Measurements from ENCODE around the gene CXCL1.
A peak's percentile ranks its signal among the peaks of the same experiment; 100 is the strongest.

Gene CXCL1

GRCh38 chr4:73869130-73870055, at the start of gene CXCL1:
Gene CXCL1, plus strand, starts transcription at chr4:73869393. Its CDS starts 78 bp downstream, at chr4:73869471.
- DNase-seq: peak; percentile 25 to 31

DNA sequence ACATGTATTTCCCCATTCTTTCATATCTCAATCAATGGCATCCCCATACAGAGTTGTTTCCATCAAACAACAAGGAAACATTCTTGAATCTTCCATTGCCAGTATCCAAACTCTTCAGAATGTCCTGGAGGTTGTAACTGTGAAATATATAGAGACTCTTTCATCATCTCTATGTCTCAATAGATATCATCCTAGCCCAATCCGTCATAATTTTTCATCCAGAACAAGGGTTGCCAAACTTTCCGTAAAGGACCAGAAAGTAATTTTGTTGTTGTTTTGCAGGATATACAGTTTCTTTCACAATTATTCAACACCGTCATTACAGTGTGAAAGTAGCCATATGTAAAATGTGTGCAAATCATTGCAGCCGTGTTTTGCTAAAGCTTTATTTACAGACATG, 47.9 kb upstream of the CXCL1 start:
- no peak for DNase-seq

- no peak for DNase-seq
Measured at GRCh38 chr4:73822389-73822788, 46.8 kb upstream of the CXCL1 start.

- peak; percentile 39 to 48 for DNase-seq
Measured at GRCh38 chr4:73822812-73823504, 46.2 kb upstream of the CXCL1 start.

- DNase-seq: no peak
Measured at GRCh38 chr4:73823760-73824159, 45.4 kb upstream of the CXCL1 start.

DNA sequence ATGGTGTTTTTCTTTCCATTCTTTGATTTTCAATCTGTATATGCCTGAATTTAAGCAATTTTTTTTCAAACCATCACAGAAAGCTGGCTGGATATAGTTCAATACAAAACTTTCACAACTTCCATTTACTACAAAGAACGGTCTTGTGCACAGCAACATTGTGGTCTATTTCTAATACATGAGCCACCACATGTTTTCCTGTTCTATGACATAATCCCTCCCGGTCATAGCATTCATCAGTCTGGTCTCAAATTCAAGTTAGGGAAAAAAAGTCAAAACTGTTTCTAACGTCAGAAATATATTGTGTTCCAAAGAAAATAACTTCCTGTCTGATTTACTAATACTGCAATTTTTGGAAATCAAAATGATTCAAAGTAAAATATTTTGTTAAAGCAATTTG, 40.2 kb upstream of the CXCL1 start:
- peak; percentile 91 to 93 for DNase-seq

- DNase-seq: no peak
Measured at GRCh38 chr4:73831569-73831968, 37.6 kb upstream of the CXCL1 start.

GRCh38 chr4:73832651-73833237, 36.4 kb upstream of the CXCL1 start:
- DNase-seq: no peak

GRCh38 chr4:73836373-73837279, 32.6 kb upstream of the CXCL1 start, which contains the start of gene CXCL6:
Gene CXCL6, plus strand, starts transcription at chr4:73836678. Its CDS starts 73 bp downstream, at chr4:73836751.
- DNase-seq: no peak

- DNase-seq: no peak
Measured at GRCh38 chr4:73839071-73839470, 30.1 kb upstream of the CXCL1 start.

DNA sequence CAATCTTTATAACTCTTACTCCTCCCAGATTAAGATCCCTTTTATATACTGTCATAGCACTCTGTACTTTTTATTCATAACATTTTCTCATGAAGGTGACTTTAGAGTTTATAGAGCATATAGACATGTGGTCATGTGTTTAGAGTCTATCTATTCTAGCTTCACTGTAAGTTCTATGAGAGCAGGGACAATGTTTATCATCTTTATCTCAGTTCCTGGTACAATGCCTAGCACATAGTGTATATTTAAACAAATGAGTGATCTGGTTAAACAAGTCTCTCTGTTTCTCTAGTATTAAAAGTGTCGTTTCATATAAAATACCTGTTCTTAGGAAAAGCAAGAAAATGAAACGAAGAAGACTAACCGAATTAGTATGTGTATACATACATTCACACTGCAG, 29.5 kb upstream of the CXCL1 start:
- DNase-seq: no peak

DNA sequence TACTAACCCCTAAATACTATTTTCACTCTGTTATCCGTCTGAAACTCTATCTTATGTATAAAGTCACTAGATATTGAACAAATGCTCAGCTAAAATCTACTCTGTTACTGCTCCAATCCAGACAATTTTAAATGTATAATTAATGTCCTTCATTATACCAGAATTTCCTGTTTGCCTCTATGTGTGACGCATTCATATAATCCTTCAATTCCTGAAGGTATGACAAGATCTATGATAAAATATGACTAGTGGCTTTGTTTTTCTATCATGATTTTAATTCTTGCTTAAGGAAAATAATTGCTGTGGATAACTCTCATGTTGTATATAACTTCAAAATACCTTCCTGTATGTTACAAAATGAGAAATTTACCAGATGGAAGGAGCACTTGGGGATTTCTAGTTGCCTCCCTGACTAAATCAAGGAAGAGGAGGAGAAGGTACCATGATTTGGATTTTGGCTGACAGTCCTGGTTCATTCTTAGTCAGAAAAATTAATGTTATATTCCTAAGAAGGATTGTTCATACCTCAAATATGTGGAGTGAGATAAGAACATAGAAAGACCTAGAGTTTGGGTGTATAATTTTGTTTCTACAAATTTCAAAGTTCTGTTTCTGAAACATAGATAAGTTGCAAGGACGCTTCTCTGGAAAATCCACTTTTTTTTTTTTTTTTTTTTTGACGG, 27.8 kb upstream of the CXCL1 start:
- DNase-seq: no peak

DNA sequence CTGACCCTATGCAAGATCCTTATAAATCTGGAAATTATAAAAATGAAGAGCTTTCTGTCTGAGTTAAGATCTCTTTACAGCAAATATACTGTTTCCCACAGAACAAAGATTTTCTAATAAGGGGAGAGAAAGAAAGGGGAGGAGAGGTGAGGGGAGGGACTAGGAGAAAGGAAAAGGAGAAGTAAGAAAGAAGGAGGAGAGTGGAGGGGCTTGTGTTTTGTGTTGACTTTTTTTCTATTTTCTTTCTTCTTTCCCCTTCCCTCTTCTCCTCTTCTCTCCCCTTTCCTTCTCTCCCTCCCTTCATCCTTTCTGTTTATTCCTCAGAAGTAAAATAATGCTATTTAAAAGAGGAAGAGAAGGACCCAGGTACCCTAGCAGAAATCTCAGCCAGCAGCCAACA, 26.5 kb upstream of the CXCL1 start:
- DNase-seq: peak in 1 of 2 experiments; percentile 12

- no peak for DNase-seq
Measured at GRCh38 chr4:73843369-73843768, 25.8 kb upstream of the CXCL1 start.

DNA sequence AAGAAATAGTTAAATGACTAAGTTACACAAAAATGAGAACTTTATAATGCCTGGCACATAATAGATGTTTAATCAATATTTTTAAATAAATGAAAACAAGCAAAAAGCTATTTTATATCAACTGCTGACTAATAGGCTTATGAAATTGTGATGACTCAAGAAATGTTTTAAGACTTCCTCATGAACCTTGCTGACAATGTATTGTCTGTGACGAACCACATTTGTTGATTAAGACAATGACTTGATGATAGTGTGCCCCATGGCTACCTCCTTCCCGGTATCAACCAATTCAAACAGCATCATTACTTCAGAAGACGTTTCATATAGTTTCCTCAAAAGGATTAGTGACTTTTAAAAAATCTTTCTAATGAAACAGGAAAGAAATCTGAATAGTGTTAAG, 24.8 kb upstream of the CXCL1 start:
- no peak for DNase-seq

GRCh38 chr4:73844806-73845205, 24.4 kb upstream of the CXCL1 start:
- no peak for DNase-seq

DNA sequence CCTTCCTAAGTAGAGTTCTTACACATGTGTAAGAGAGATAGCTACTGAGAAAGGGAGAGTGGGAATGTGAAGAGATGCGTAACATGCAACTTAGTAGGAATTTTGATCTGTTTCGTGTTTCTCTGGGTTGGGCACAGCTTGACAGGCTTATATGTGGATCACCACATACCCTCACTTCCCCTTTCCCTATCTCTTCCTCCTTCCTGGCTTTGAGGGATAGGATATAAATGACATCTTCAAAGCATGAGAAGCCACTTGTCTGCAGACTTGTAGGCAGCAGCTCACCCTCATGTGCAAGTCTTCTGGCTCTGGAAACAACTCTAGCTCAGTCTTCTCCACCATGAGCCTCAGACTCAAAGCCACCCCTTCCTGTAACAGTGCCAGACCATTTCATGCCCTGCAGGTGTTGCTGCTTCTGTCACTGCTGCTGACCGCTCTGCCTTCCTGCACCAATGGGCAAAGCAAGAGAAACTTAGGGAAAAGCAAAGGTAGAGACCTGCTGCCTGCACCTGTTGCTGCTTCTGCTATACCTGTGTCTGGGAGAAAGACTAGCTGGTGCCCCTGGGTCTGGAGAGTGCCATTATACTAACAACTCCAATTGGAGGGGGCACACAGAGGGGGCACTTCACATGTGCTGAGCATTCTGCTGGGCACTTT, 21.5 kb upstream of the CXCL1 start:
- DNase-seq: peak; percentile 53 to 69

GRCh38 chr4:73848183-73848777, 20.9 kb upstream of the CXCL1 start:
- no peak for DNase-seq

DNA sequence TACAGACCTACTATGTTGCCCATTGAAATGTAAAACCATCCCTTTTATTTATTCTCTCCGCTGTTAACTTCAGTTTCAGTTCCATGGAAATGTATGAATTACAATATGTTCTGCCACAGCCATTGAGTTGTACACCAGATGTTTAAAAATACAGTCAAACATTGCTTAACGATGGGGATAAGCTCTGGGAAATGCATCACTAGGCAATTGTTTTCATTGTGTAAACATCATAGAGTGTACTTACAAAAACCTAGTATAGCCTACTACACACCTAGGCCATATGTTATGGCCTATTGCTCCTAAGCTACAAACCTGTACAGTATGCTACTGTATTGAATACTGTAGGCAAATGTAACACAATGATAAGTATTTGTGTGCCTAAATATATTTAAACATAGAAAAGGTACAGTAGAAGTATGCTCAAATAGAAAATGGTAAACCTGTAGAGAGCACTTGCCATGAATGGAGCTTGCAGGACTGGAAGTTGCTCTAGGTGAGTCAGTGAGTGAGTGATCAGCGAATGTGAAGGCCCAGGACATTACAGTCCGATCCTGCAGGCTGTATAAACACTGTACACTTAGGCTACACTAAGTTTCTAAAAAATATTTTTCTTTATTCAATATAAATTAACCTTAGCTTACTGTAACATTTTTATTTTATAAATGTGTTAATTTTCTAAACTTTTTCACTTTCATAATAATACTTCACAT, 18.8 kb upstream of the CXCL1 start:
- no peak for DNase-seq

DNA sequence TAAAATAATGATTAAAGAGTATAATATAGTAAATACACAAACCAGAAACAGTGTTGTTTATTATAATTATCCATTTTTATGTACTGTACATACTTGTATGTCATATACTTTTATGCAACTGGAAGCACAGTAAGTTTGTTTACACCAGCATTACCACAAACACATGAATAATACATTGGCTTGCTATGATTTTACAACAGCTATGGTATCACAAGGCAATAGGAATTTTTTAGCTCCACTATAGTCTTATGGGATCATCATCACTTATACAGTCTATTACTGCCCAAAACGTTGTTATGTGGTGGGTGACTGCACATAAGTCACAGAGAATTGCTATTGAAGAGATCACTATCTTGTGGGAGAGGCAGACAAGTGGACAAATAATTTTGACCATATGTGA, 17.9 kb upstream of the CXCL1 start:
- no peak for DNase-seq

Measured in Kasumi-1 (cell line).